Spleen (tissue), 11 donors: ENCODE data around the gene TSSC4. TPM values are rescaled to one million over a fixed set of nuclear protein-coding genes. Genes with fewer than 3 reads are reported as not detected.

Experiments
- DNase-seq: peaks from one replicate; pipeline ENCODE4 v3.0.0-alpha.2; 2020
- H3K27ac ChIP-seq, 8 donors: fragments of 200-600 bp; sonication (generic) in 7 of 8; 1 replicate in 4 of 8; 2 replicates in 4 of 8; pipeline versions ENCODE4 v1.5.0 to v1.8.0; 2016 to 2021; ENCODE audit warnings: inconsistent platforms in 4 of 8, mild to moderate bottlenecking in 4 of 8, moderate library complexity in 1 of 8
- H3K27me3 ChIP-seq, 7 donors: fragments of 200-600 bp; sonication (generic) in 6 of 7; replicated peaks in 1 of 7; 1 replicate in 4 of 7; 2 replicates in 3 of 7; pipeline versions ENCODE4 v1.5.0 to v1.8.0; 2016 to 2021; ENCODE audit warnings: inconsistent platforms in 3 of 7, mild to moderate bottlenecking in 1 of 7
- H3K36me3 ChIP-seq, 6 donors: fragments of 200-600 bp; sonication (generic) in 5 of 6; 1 replicate in 4 of 6; 2 replicates in 2 of 6; pipeline versions ENCODE4 v1.5.0 to v1.8.0; 2016 to 2021; ENCODE audit warnings: inconsistent platforms in 2 of 6
- H3K4me1 ChIP-seq, 6 donors: fragments of 200-600 bp; sonication (generic) in 5 of 6; 1 replicate in 3 of 6; 2 replicates in 3 of 6; pipeline versions ENCODE4 v1.5.0 to v1.8.0; 2016 to 2021; ENCODE audit warnings: inconsistent platforms in 3 of 6
- H3K4me3 ChIP-seq, 8 donors: fragments of 200-600 bp; sonication (generic) in 7 of 8; 1 replicate in 4 of 8; 2 replicates in 4 of 8; pipeline versions ENCODE4 v1.5.0 to v1.8.0; 2016 to 2021; ENCODE audit warnings: inconsistent platforms in 4 of 8, mild to moderate bottlenecking in 4 of 8, moderate library complexity in 2 of 8
- H3K9me3 ChIP-seq, 8 donors: fragments of 200-600 bp; sonication (generic) in 7 of 8; 1 replicate in 4 of 8; 2 replicates in 4 of 8; pipeline versions ENCODE4 v1.5.0 to v1.8.0; 2016 to 2021; ENCODE audit warnings: inconsistent platforms in 4 of 8
- CTCF ChIP-seq, 11 experiments: fragments of 200-600 bp in 7 of 11; fragments of 450-650 bp in 4 of 11; sonication (generic) in 4 of 11; IDR thresholded peaks in 8 of 11; conservative IDR thresholded peaks in 3 of 11; 1 replicate in 7 of 11; 2 replicates in 4 of 11; pipeline versions ENCODE4 v1.4.0 to v1.8.0; 2016 to 2021; ENCODE audit warnings: antibody characterized with exemption in 11 of 11, inconsistent platforms in 4 of 11, mild to moderate bottlenecking in 1 of 11
- POLR2A ChIP-seq, 3 donors: fragments of 450-650 bp; IDR thresholded peaks; one replicate each; pipeline ENCODE4 v1.5.1; 2017; ENCODE audit warnings: antibody characterized with exemption in 3 of 3, mild to moderate bottlenecking in 1 of 3
- POLR2AphosphoS5 ChIP-seq, 3 donors: sonication (generic); formaldehyde crosslinking; IDR thresholded peaks; one replicate each; pipeline ENCODE4 v1.5.1; 2017; ENCODE audit warnings: antibody characterized with exemption in 3 of 3
- WGBS, 5 donors: extraction: QIAGEN DNeasy Blood & Tissue Kit in 3 of 5; methylation state at CpG; one replicate each; pipeline versions ENCODE4 v1.1.5 to v1.1.7; 2013 to 2018; 5-methylcytosine and 5-hydroxymethylcytosine counted together
- intact Hi-C: fragments of 100-400 bp; cut with DNase I; formaldehyde crosslinking; loops from one replicate; pipeline ENCODE4 v1.15.0; 2023; ENCODE audit warnings: low total_unique reads
- polyA plus RNA-seq, 3 donors: library from polyadenylated mRNA; stranded (reverse); fragments of 200-250 nt; gene quantifications; one replicate each; pipeline ENCODE4 v1.2.1, GENCODE V29; 2013
- total RNA-seq, 7 donors: library from RNA; depleted of rRNA in 3 of 7; stranded (reverse); fragments of >200 nt in 3 of 7; fragmentation: NEBNext Ultra II Directional in 4 of 7; extraction: Animal tissue kit (Norgen Biotek cat#: 25700) in 4 of 7; gene quantifications; one replicate each; pipeline versions ENCODE4 v1.1.0 to v1.2.1, GENCODE V29; 2016 to 2021
- donor health status: healthy with polysubstance abuse.
- donor health status: DM: no; HTN: no; CAD: no; lungs with moderate emphysema.
- donor health status: DM: no; HTN: no; CAD: no.
- donor health status: Bipolar disorder and iron deficiency.
- donor health status: healthy.
- donor health status: DM: no; HTN: no; CAD: no.
- donor health status: DM: yes; HTN: yes; CAD: no.

Gene TSSC4
- total and polyA plus RNA-seq, 10 donors = 28.7 to 94.4 (median 43.7) TPM

- TF ChIP-seq POLR2A (IDR thresholded peaks at IDR 0.05) = no peak
- TF ChIP-seq POLR2AphosphoS5 (IDR thresholded peaks at IDR 0.05) = no peak
- TF ChIP-seq CTCF (IDR thresholded peaks at IDR 0.05 in 8 of 11, conservative IDR thresholded peaks at IDR 0.05 in 3 of 11) = no peak
- H3K4me3 ChIP-seq = peak overlapping the region in 6 of 8 donors; percentile 2 to 81 (median 50)
- H3K27ac ChIP-seq = peak overlapping the region; percentile 20 to 90 (median 80)
- DNase-seq = peak; percentile 79
- intact Hi-C loops = no loop called here
- H3K9me3 ChIP-seq = no peaks in the 10 kb centered on the region
- H3K4me1 ChIP-seq = peaks cover 15 to 56% (median 38%) of the 10 kb centered on the region in 6 donors
- peaks cover 0 to 8% (median 0%) of the 10 kb centered on the region in 6 donors for H3K36me3 ChIP-seq
- H3K27me3 ChIP-seq = peaks cover 0 to 55% (median 13%) of the 10 kb centered on the region in 7 donors
- 20 to 50% (median 35%) methylated on average over 8 to 12 of the region's 12 CpGs for WGBS, 5 donors
Measured at GRCh38 chr11:2447253-2447950, 46.9 kb downstream of the TSSC4 start.

- intact Hi-C loops = no loop called here
- Histone ChIP-seq H3K27me3 (peaks cover 0 to 55% (median 13%) of the 10 kb centered on the region in 7 donors), H3K27ac (peak overlapping the region in 7 of 8 donors; percentile 43 to 90 (median 84)), H3K36me3 (peaks cover 0 to 8% (median 0%) of the 10 kb centered on the region in 6 donors), H3K4me1 (peaks cover 15 to 50% (median 38%) of the 10 kb centered on the region in 6 donors), H3K9me3 (no peaks in the 10 kb centered on the region), H3K4me3 (peak overlapping the region in 1 of 8 donors; percentile 81)
- TF ChIP-seq POLR2A (IDR thresholded peaks at IDR 0.05) = no peak
- no peak for TF ChIP-seq POLR2AphosphoS5 (IDR thresholded peaks at IDR 0.05)
- no peak for TF ChIP-seq CTCF (IDR thresholded peaks at IDR 0.05 in 8 of 11, conservative IDR thresholded peaks at IDR 0.05 in 3 of 11)
- WGBS, 5 donors = 58 to 78% (median 71%) methylated on average over 4 to 10 of the region's 10 CpGs
- peak; percentile 83 for DNase-seq
Measured at GRCh38 chr11:2447951-2448650, 47.6 kb downstream of the TSSC4 start.

DNA sequence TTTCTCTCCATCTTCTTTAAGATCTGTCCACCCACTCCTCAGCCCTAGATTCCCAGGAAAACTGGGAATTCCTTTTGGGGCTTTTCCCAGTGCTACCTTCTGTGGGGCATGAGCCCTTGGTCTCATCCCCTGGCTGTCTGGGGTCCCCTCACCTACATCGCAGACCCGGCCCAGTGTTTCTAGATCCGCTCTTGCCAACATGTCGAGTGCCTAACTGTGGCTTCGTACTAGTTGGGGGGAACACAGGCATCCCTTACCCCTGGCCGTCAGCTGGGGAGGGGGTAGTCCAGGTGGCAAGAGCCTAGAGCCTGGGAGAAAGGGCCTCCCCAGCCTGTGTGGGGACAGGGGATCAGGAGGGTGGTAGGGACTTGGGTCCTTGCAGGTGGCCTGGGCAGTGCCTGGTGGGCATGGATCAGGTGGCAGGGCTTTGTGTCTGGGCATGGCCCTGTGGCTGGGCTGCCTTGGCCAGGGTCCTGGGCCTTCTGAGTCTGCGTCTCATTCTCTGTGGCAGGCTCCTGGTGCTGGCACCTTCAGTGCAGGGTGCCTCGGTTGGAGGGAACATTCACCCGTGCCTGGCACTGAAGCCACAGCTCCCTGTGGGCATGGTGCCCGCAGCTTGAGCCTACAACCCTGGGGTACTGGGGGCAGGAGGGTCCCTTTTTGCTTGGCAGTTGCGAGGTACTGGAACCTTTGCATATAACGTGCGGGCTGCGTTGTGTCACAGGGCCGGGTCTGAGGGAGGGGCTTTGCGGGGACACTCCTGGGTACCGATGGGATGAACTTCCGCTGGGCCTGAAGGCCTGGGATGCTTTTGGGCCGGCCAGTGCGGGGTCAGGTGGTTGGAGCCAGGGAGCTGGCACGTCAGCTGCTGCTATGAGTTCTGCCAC is 48.4 kb downstream of the TSSC4 start:
- Histone ChIP-seq H3K4me1 (peaks cover 15 to 42% (median 37%) of the 10 kb centered on the region in 6 donors), H3K27ac (no peak overlapping the region), H3K36me3 (peaks cover 0 to 8% (median 0%) of the 10 kb centered on the region in 6 donors), H3K4me3 (no peak overlapping the region), H3K27me3 (peaks cover 0 to 47% (median 11%) of the 10 kb centered on the region in 7 donors), H3K9me3 (no peaks in the 10 kb centered on the region)
- TF ChIP-seq POLR2AphosphoS5 (IDR thresholded peaks at IDR 0.05) (no peak), CTCF (IDR thresholded peaks at IDR 0.05 in 8 of 11, conservative IDR thresholded peaks at IDR 0.05 in 3 of 11) (no peak), POLR2A (IDR thresholded peaks at IDR 0.05) (no peak)
- DNase-seq = peak; percentile 64
- WGBS, 5 donors = 87 to 96% (median 94%) methylated on average over 9 to 21 of the region's 21 CpGs
- intact Hi-C loops = no loop called here
